Inflammatory macrophage treated with lipopolysaccharide for 1 hour (primary cell): ENCODE measurements around the gene PDE7B.
A peak's percentile ranks its signal among the peaks of the same experiment; 100 is the strongest.

ENCODE experiments used
- DNase-seq, 2 donors: peaks; one replicate each; pipeline ENCODE4 v3.0.0-alpha.2; 2020 to 2022

The PDE7B gene

DNA sequence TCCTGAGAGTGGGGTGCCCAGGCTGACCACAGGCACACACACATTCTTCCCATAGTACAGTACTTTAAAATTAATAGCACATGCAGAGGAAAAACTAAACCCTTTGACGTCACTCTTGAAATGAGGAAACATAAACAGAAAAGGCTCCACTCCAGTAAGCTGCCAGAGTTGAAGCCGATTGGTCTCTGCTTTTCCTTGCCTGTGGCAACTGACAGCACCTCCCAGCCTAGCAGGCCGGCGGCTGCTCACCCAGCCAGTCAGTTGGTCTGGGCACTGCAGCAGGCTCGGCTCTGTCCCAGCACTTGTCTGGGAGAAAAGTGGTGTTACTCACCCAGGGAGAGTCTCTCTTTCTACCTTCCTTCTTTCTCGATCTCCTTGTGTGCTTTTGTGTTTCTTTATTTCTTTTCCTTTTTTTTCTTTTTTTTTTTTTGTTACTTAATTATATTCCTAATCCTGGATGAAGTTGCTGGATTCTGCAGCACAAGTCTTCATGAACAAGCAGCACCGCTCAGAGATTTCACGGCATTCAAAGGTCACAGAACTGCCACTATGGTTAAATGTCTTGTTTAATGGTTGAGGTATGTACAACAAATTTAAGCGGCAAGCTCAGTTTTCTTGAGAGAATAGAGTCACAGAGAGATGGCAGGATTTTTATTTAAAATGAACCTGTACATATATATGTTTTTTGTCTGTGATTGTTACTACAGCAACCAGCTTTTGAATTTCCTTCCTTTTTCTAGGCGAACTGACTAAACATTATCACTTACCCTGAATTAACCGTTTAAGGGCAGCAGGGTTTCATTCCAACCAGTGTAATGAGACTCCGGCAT, at the start of gene PDE7B:
Gene PDE7B (plus strand): TSS at position 260 of the 830 bp plus-strand sequence.
- DNase-seq: peak; percentile 85 to 86

DNA sequence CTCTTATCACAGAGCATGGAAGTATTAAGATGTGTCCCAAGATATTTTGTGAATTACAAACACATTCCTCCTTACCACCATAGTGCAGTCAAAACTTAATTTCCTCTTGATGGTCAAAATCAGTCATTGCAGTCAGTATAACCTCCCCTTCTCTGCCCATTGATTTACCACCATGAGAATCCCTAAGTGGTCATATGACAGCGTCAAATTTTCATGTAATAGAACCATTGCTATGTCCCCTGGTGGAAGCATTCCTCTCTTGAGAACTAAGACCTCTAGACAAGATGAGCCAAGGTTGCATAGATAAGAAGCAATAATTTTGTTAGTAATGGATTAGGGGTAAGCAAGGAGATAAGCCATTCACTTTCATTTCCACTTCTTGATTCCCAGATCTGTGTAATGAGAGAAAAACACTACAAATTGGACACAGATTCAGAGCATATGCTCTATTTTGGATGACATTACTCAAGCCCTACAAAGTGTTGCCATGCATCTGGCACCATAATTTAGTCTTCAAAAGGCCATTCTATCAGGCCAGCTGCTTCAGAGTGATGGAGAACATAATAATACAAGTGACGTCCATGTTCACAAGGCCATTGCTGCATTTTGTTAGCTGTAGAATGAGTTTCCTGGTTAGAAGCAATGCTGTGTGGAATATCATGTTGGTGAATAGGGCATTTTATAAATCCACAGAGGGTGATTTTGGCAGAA, 49.6 kb upstream of the PDE7B start:
- DNase-seq: no peak

DNA sequence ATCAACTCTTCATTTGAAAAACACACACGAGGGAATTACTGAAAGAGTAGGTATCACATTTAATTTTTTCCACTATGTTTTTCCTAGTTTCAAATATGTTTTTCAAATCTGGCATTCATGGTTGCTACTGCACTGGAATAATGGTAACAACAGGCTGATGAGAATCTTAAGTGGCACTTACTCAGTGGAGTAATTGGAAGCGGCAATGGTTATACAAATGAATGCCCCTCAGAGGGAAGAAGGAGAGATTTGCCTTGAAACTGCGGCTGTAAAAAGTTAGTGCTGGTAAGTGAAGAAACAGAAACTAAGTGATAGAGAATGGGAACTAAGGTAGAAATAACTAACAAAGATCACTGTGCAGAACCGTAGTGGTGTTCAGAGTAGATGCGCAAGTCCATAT, 41.0 kb upstream of the PDE7B start:
- DNase-seq: no peak

GRCh38 chr6:135811170-135811569, 40.3 kb upstream of the PDE7B start:
- DNase-seq: no peak

- DNase-seq: no peak
Measured at GRCh38 chr6:135811644-135812526, 39.6 kb upstream of the PDE7B start.

DNA sequence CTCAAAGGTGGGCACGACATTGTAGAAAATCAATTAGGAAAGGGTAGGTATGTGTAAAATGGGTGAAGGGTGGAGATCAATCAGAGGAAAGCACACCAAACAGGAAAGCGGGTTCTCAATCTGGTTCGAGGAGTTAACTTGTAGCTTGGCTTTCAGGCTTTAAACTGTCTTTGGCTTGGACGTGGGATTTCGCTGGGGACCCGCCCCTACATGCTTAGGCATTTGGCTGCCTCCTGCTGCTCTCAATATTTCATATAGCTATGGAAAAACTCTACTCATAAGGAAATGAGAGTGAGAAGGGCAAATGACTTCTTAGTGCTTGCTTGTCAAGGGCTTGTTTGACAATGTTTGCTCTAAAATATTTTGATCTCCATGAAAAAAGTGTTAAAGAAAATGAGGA, 38.1 kb upstream of the PDE7B start:
- DNase-seq: no peak

GRCh38 chr6:135814043-135814442, 37.5 kb upstream of the PDE7B start:
- no peak for DNase-seq

DNA sequence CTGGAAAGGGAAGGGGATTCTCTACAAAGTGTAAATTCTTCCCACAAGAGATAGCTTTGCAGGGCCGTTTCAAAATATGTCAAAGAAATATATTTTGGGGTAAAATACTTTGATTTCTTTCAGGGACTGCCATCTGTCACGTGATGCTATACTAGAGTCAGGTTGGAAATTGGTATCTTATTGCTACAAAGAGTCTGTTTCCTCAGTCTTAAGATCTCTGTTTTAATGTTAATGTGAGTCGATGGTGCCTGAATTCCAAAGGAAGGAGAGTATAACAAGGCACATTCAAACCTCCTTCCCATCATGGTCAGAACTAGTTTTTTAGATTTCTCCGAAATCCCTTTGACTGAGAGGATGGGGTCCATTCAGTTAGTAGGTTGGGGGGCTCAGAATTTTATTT, 36.3 kb upstream of the PDE7B start:
- DNase-seq: no peak

DNA sequence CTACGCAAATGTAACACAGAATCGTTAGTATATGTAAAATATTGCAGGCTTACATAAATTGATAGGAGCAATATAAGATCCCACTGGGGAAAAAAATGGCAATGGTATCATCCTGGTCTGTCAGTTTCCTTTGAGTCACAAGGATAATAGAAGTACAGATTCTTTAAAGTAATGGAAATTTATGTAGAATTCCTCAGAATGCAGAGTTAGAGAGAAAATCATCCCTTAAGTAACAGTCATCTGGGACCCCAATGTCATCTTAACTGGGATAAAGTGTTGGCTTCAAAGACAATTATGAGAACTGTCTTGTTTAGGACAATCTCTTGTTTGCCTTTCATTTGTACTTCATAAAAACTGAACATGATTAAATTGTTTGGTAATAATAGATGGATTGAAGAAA, 34.5 kb upstream of the PDE7B start:
- DNase-seq: no peak

GRCh38 chr6:135819665-135820064, 31.8 kb upstream of the PDE7B start:
- DNase-seq: peak; percentile 54 to 56

GRCh38 chr6:135820340-135820739, 31.2 kb upstream of the PDE7B start:
- no peak for DNase-seq

DNA sequence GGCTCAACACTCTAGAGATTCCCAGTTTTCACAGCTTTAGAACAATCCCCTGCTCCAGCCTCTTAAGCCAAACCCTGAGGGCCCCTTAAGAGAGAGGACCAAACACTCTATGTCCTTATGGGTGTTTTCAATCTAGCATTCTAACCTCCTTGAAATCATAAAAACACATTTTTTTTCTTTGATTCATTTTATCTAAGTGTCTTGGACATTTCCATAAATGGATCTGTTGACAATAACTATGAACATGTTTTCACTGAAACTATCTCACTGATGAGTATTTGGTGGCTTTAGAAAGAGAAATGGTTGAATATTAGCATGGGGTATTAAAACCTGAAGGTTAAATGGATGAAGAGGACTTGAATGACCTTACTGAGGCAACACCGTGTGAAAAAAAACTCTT, 27.6 kb upstream of the PDE7B start:
- no peak for DNase-seq

GRCh38 chr6:135826236-135826804, 25.2 kb upstream of the PDE7B start:
- no peak for DNase-seq

GRCh38 chr6:135828021-135828420, 23.5 kb upstream of the PDE7B start:
- DNase-seq: no peak

GRCh38 chr6:135830452-135830881, 21.0 kb upstream of the PDE7B start:
- DNase-seq: no peak

- DNase-seq: no peak
Measured at GRCh38 chr6:135831016-135831415, 20.5 kb upstream of the PDE7B start.

DNA sequence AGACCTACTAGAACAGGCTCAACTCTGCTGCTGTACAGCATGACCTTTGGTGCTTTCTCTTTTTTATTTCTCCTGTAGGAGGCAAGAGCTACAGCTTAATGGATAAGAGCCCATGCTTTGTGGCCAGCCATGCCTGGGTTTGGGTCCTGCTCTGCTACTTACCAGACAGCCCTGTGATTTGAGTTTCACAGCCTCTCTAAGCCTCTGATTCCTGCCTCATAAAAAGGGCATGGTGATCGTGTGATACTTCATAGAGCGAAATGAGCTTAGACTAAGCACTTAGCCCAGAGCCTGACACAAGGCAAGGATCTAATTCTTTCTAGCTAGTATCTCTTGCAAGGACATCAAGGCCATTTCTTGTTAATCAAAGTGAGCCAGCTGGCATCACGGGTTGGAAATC, 19.3 kb upstream of the PDE7B start:
- no peak for DNase-seq

- DNase-seq: no peak
Measured at GRCh38 chr6:135833771-135834170, 17.7 kb upstream of the PDE7B start.

GRCh38 chr6:135837735-135838449, 13.6 kb upstream of the PDE7B start:
- DNase-seq: no peak

GRCh38 chr6:135839121-135839520, 12.4 kb upstream of the PDE7B start:
- DNase-seq: no peak

DNA sequence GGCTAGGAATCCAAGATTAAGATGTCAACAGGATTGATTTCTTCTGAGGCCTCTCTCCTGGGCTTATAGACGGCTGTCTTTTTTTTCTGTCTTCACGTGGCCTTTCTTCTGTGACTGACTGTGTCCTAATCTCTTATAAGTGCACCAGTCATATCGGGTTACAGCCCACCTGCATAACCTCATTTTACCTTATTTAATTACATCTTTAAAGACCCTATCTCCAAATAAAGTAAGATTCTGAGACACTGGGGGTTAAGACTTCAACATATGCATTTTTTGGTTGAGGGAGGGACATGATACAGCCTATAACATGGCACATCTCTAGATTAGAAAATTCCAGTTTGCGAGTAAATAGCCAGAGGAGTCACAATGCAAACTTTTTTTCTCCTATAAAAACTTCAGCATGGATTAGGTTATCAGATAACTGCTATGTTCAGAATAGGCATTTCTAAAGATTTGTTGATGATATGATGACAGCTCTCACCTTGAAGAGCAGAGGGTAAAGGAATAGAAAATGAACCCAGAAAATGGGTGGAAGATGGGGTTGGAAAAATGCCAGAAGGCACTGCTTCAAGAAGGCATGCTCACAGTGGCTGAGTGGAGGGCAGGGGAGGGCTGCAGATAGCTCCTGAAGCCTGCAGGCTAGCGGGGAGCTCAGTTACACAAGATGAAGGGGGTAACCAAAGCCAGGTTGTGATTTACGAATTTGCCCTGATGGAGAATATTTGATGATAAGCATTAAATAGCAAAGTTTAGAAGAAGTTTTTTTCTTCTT, 8.7 kb upstream of the PDE7B start:
- DNase-seq: no peak
